ENCODE measurements around the gene SDF2L1.

DNA sequence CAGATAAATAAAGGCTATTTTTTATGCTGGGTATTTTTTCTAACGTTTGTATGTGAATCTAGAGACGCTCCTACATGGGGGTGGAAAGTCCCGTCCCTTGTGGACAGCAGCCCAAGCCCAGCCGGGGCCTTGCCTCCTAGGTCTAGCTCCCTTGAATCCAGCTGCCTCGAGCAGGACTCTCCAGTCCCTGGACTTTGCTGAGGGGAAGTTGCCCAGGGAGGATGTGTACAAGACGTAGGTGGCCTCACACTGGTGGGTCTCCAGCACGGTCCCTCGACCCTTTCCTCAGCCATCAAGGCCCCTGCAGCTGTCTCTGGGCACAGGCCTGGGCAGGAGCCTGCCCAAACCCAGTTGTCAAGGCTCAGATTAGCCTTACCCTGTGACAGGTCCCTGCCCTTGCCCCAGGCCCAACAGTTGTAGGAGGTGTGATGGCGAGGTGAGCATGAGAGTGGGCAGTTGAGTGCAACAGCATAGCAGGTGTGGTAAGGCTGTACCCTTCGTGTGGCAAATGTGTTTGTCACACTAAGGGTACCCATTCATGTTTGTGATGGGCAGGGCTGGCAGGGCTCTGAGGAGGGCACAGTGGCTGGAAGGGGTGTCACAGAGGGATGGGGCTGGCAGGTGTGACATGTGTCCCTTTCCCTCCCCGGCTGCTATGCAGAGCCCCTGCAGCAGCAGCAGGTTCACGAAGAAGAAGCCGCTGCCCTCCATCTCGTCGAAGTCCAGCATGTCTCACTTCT is 6.2 kb upstream of the SDF2L1 start:
- TF ChIP-seq, protein P1, sequence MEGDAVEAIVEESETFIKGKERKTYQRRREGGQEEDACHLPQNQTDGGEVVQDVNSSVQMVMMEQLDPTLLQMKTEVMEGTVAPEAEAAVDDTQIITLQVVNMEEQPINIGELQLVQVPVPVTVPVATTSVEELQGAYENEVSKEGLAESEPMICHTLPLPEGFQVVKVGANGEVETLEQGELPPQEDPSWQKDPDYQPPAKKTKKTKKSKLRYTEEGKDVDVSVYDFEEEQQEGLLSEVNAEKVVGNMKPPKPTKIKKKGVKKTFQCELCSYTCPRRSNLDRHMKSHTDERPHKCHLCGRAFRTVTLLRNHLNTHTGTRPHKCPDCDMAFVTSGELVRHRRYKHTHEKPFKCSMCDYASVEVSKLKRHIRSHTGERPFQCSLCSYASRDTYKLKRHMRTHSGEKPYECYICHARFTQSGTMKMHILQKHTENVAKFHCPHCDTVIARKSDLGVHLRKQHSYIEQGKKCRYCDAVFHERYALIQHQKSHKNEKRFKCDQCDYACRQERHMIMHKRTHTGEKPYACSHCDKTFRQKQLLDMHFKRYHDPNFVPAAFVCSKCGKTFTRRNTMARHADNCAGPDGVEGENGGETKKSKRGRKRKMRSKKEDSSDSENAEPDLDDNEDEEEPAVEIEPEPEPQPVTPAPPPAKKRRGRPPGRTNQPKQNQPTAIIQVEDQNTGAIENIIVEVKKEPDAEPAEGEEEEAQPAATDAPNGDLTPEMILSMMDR (IDR thresholded peaks at IDR 0.05; ENCODE audit: low read length): no peak
- TF ChIP-seq EZH2 (IDR thresholded peaks at IDR 0.05; ENCODE audit: borderline replicate concordance, low read length): no peak

All from OCI-LY1 (cell line).